HepG2 (cell line): ENCODE results near the gene PRSS22. TPM values are rescaled to one million over a fixed set of nuclear protein-coding genes. Genes with fewer than 3 reads are reported as not detected.

ENCODE experiments used
- ATAC-seq: fragments of 200-7000 bp; cut with Tn5 transposase; 3 replicates; pipeline ENCODE4 v1.9.1; 2020; ENCODE audit warnings: mild to moderate bottlenecking, moderate library complexity
- BruUV-seq: library from RNA; stranded (reverse); fragments of 400-500 nt; replicated peaks from 2 replicates; lab custom pipeline; 2021; lab: Mats Ljungman, UMichigan
- CTCF ChIA-PET: fragments of 300-600 bp; formaldehyde crosslinking; extraction: SDS; loops from one replicate; lab custom pipeline; 2021; ENCODE audit warnings: low total read pairs, inconsistent platforms, low intra/inter-chr PET ratio; lab: Yijun Ruan, JAX
- POLR2A ChIA-PET: fragments of 350-600 bp; sonication (Branson Sonifier 250); formaldehyde crosslinking; loops from one replicate; lab custom pipeline; 2020; ENCODE audit warnings: antibody characterized with exemption, inconsistent platforms; lab: Yijun Ruan, JAX
- DNase-seq: peaks from one replicate; pipeline ENCODE4 v3.0.0-alpha.2; 2015; ENCODE audit warnings: low spot score
- FAIRE-seq: peaks from 3 replicates; lab custom pipeline; 2011; peaks lifted over from hg19 to GRCh38; lab: Jason Lieb, UNC
- H2AFZ ChIP-seq: one replicate; pipeline ENCODE4 v1.6.1; 2011; ENCODE audit warnings: low read length, inconsistent platforms
- H3K27ac ChIP-seq: fragments of 300-600 bp; 3 replicates; pipeline ENCODE4 v1.8.0; 2011; ENCODE audit warnings: mixed run types, mild to moderate bottlenecking, mixed read lengths, low read length, inconsistent platforms; ENCODE audit not compliant: insufficient read depth; ENCODE audit errors: extremely low read length
- H3K27me3 ChIP-seq, 2 experiments: fragments of 200-600 bp in 1 of 2; 2 replicates in 1 of 2; 3 replicates in 1 of 2; pipeline versions ENCODE4 v1.6.0 to v1.8.0; 2011; ENCODE audit warnings: low read length in 2 of 2, mild to moderate bottlenecking in 2 of 2, moderate library complexity in 2 of 2, inconsistent platforms in 1 of 2; ENCODE audit not compliant: insufficient read depth in 2 of 2, control insufficient read depth in 1 of 2
- H3K36me3 ChIP-seq, 2 experiments: fragments of 200-600 bp in 1 of 2; replicated peaks in 1 of 2; 2 replicates in 1 of 2; 3 replicates in 1 of 2; pipeline versions ENCODE4 v1.5.1 to v1.8.0; 2011; ENCODE audit warnings: low read length in 2 of 2, inconsistent platforms in 1 of 2; ENCODE audit not compliant: insufficient read depth in 2 of 2, control insufficient read depth in 1 of 2
- H3K4me1 ChIP-seq: 2 replicates; pipeline ENCODE4 v1.5.1; 2012; ENCODE audit warnings: low read length, inconsistent platforms; ENCODE audit not compliant: insufficient read depth
- H3K4me2 ChIP-seq: 2 replicates; pipeline ENCODE4 v1.6.0; 2011; ENCODE audit warnings: low read depth, low read length, inconsistent platforms
- H3K4me3 ChIP-seq, 3 experiments: fragments of 200-600 bp in 1 of 3; sonication (generic), shearing (Covaris generic) in 1 of 3; replicated peaks in 1 of 3; 2 replicates each; pipeline ENCODE4 v1.5.1; 2011 to 2016; ENCODE audit warnings: low read length in 3 of 3, inconsistent platforms in 2 of 3, low read depth in 2 of 3, mild to moderate bottlenecking in 2 of 3, control low read depth in 1 of 3, mixed read lengths in 1 of 3; ENCODE audit not compliant: insufficient read depth in 1 of 3
- H3K79me2 ChIP-seq: one replicate; pipeline ENCODE4 v1.6.1; 2011; ENCODE audit warnings: low read length, inconsistent platforms; ENCODE audit not compliant: insufficient read depth
- H3K9ac ChIP-seq: 2 replicates; pipeline ENCODE4 v1.6.0; 2011; ENCODE audit warnings: mild to moderate bottlenecking, low read depth, low read length, inconsistent platforms; ENCODE audit not compliant: insufficient read depth
- H3K9me3 ChIP-seq: 2 replicates; pipeline ENCODE4 v1.5.1; 2012; ENCODE audit warnings: mild to moderate bottlenecking, low read length
- H4K20me1 ChIP-seq: 2 replicates; pipeline ENCODE4 v1.6.0; 2011; ENCODE audit warnings: inconsistent platforms, mild to moderate bottlenecking, low read length, moderate library complexity; ENCODE audit not compliant: insufficient read depth
- DMAP1 ChIP-seq: IDR thresholded peaks from 2 replicates; pipeline ENCODE4 v1.6.1; 2016
- E2F1 ChIP-seq: sonication (generic); formaldehyde crosslinking; IDR thresholded peaks from 2 replicates; pipeline ENCODE4 v1.5.0; 2020; ENCODE audit warnings: missing genetic modification reagents
- HMGXB3 ChIP-seq: sonication (generic); formaldehyde crosslinking; IDR thresholded peaks from 2 replicates; pipeline ENCODE4 v1.4.0; 2020; ENCODE audit warnings: missing genetic modification reagents, borderline replicate concordance
- ISL2 ChIP-seq: sonication (generic); formaldehyde crosslinking; IDR thresholded peaks from 2 replicates; pipeline ENCODE4 v1.5.0; 2020; ENCODE audit warnings: missing genetic modification reagents
- KDM4B ChIP-seq: sonication (generic); formaldehyde crosslinking; IDR thresholded peaks from 2 replicates; pipeline ENCODE4 v1.4.0; 2020; ENCODE audit warnings: missing genetic modification reagents
- NR2C2 ChIP-seq: sonication (generic); formaldehyde crosslinking; IDR thresholded peaks from 2 replicates; pipeline ENCODE4 v1.4.0; 2020; ENCODE audit warnings: missing genetic modification reagents, mild to moderate bottlenecking, moderate library complexity, borderline replicate concordance
- SOX6 ChIP-seq, 2 experiments: fragments of 450-650 bp in 1 of 2; sonication (generic) in 1 of 2; formaldehyde crosslinking in 1 of 2; IDR thresholded peaks; 2 replicates each; pipeline versions ENCODE4 v1.4.0 to v1.6.1; 2017 to 2020; ENCODE audit warnings: antibody characterized with exemption in 1 of 2, mild to moderate bottlenecking in 1 of 2, missing genetic modification reagents in 1 of 2
- TIGD3 ChIP-seq: sonication (generic); formaldehyde crosslinking; IDR thresholded peaks from 2 replicates; pipeline ENCODE4 v1.5.1; 2020; ENCODE audit warnings: mild to moderate bottlenecking, missing genetic modification reagents, borderline replicate concordance
- ZNF569 ChIP-seq: sonication (generic); formaldehyde crosslinking; IDR thresholded peaks from 2 replicates; pipeline ENCODE4 v1.5.0; 2020; ENCODE audit warnings: mild to moderate bottlenecking, missing genetic modification reagents, moderate library complexity, borderline replicate concordance
- ZNF891 ChIP-seq: sonication (generic); formaldehyde crosslinking; IDR thresholded peaks from 2 replicates; pipeline ENCODE4 v1.5.0; 2020; ENCODE audit warnings: mild to moderate bottlenecking, missing genetic modification reagents
- ZSCAN21 ChIP-seq: sonication (generic); formaldehyde crosslinking; IDR thresholded peaks from 2 replicates; pipeline ENCODE4 v1.8.0; 2022; ENCODE audit warnings: mild to moderate bottlenecking, missing genetic modification reagents, moderate library complexity, borderline replicate concordance
- ZSCAN25 ChIP-seq: sonication (generic); formaldehyde crosslinking; IDR thresholded peaks from 2 replicates; pipeline ENCODE4 v1.8.0; 2022; ENCODE audit warnings: mild to moderate bottlenecking, missing genetic modification reagents
- WGBS: methylation state at CpG from one replicate; pipeline ENCODE4 v1.1.6; 2017; ENCODE audit warnings: low lambda C conversion rate; 5-methylcytosine and 5-hydroxymethylcytosine counted together
- in situ Hi-C: cut with HindIII; loops from 2 replicates; pipeline ENCODE4 v1.10.0; 2017; ENCODE audit warnings: low pct_unique_long_range_greater_than_20kb; ENCODE audit not compliant: extremely low pct_ligation_motif_present
- intact Hi-C: fragments of 100-400 bp; cut with micrococcal nuclease; formaldehyde crosslinking; loops from one replicate; pipeline ENCODE4 v1.10.0; 2022; ENCODE audit not compliant: unreplicated experiment
- polyA plus RNA-seq, 8 experiments: library from polyadenylated mRNA; depleted of rRNA in 3 of 8; stranded (reverse) in 7 of 8; unstranded in 1 of 8; fragments of >200 nt; fragmentation: Illumina TruSeq in 4 of 8; extraction: Trizol in 4 of 8; gene quantifications; 2 replicates each; pipeline versions ENCODE4 v1.2.1 to v1.2.3, GENCODE V29; 2011 to 2016; ENCODE audit warnings: low read depth in 4 of 8, missing spikeins in 1 of 8, mixed read lengths in 1 of 8; ENCODE audit not compliant: insufficient read depth in 1 of 8
- total RNA-seq, 5 experiments: library from RNA; depleted of rRNA; stranded (reverse); fragments of >200 nt; fragmentation: Illumina TruSeq; extraction: Trizol; gene quantifications; 2 replicates each; pipeline ENCODE4 v1.2.3, GENCODE V29; 2016; ENCODE audit warnings: low read depth in 1 of 5
- TF ChIP-seq, protein P1 (sequence below): sonication (generic); formaldehyde crosslinking; IDR thresholded peaks from 2 replicates; pipeline ENCODE4 v1.4.0; 2020; ENCODE audit warnings: missing genetic modification reagents

The PRSS22 gene
- total and polyA plus RNA-seq, 2 of the 13 experiments (the other 11 are each of a cell fraction or from before 2014, with no cell fraction given), result 0.24 to 0.32 TPM

DNA sequence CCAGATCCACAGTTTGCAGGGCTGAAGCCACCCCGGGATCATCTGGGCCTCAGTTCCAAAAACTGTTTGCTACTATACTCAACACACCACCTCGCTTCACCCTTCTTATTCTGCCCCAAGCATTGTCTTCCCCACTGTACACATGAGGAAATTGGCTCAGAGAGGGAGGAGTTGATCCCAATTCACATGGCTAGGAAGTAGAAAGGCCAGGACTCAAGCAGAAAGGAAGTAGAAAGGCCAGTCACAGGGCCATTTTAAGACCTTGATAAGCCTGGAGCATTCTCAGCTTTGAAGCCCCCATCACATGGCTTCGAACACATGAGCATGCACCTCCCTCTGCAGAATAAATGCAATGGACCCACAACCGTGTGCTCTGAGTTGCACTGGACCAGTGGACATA is 7.7 kb upstream of the PRSS22 start:
- CTCF ChIA-PET, result no interaction called here

More for the DNA sequence above, 7.7 kb upstream of the PRSS22 start:
- in situ Hi-C loops (no loop called here), intact Hi-C loops (loop anchor here (5.0 kb wide), 1 partner anchor 47 kb away; the partner anchor contains the start of gene FLYWCH1)
- Histone ChIP-seq H2AFZ (no peak overlapping the region), H3K4me1 (peaks cover 29% of the 10 kb centered on the region), H4K20me1 (no peaks in the 10 kb centered on the region), H3K27ac (no peak overlapping the region), H3K4me3 (no peak overlapping the region), H3K27me3 (peaks cover 0 to 7% of the 10 kb centered on the region in 2 experiments; a peak in 1 of 5 replicates), H3K4me2 (no peak overlapping the region), H3K9me3 (peaks cover 6% of the 10 kb centered on the region; the same call in 1 of the 2 replicates), H3K9ac (no peak overlapping the region), H3K79me2 (no peaks in the 10 kb centered on the region), H3K36me3 (no peaks in the 10 kb centered on the region)
- WGBS, result 18% methylated on average over 4 of the region's 4 CpGs
- TF ChIP-seq ZNF891 (CRISPR knock-in tag) (no peak), DMAP1 (CRISPR knock-in tag) (no peak), TIGD3 (no peak), ZSCAN21 (CRISPR knock-in tag) (no peak), NR2C2 (no peak), KDM4B (CRISPR knock-in tag) (no peak), E2F1 (no peak), ISL2 (CRISPR knock-in tag) (no peak), ZSCAN25 (CRISPR knock-in tag) (no peak), SOX6 (IDR thresholded peaks at IDR 0.05) (no peak), SOX6 (CRISPR knock-in tag; IDR thresholded peaks at IDR 0.05) (no peak), HMGXB3 (CRISPR knock-in tag) (no peak), ZNF569 (CRISPR knock-in tag) (no peak)
- TF ChIP-seq, protein P1, sequence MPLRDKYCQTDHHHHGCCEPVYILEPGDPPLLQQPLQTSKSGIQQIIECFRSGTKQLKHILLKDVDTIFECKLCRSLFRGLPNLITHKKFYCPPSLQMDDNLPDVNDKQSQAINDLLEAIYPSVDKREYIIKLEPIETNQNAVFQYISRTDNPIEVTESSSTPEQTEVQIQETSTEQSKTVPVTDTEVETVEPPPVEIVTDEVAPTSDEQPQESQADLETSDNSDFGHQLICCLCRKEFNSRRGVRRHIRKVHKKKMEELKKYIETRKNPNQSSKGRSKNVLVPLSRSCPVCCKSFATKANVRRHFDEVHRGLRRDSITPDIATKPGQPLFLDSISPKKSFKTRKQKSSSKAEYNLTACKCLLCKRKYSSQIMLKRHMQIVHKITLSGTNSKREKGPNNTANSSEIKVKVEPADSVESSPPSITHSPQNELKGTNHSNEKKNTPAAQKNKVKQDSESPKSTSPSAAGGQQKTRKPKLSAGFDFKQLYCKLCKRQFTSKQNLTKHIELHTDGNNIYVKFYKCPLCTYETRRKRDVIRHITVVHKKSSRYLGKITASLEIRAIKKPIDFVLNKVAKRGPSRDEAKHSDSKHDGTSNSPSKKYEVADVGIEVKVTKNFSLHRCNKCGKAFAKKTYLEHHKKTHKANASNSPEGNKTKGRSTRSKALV (CRISPR knock-in tag), result no peak
- FAIRE-seq (no peak), DNase-seq (no peak), ATAC-seq (no peak)
- no TSS peak for BruUV-seq
- POLR2A ChIA-PET, result no interaction called here
